Calu3 (cell line): ENCODE data around the gene PADI1. TPM values are rescaled to one million over a fixed set of nuclear protein-coding genes. Genes with fewer than 3 reads are reported as not detected.

ENCODE experiments used
- BruUV-seq: library from RNA; stranded (reverse); fragments of 400-500 nt; replicated peaks from 2 replicates; lab custom pipeline; 2021; lab: Mats Ljungman, UMichigan
- CTCF ChIA-PET: fragments of 300-600 bp; sonication (Branson Sonifier 250); formaldehyde crosslinking; loops from one replicate; lab custom pipeline; 2022; ENCODE audit warnings: antibody characterized with exemption; lab: Charles Lee
- DNase-seq: peaks from one replicate; pipeline ENCODE4 v3.0.0; 2022
- H3K27ac Mint-ChIP-seq: one replicate; pipeline ENCODE4 v1.8.0; 2022; ENCODE audit warnings: mixed read lengths; ENCODE audit not compliant: unreplicated experiment
- H3K27me3 Mint-ChIP-seq: one replicate; pipeline ENCODE4 v1.8.0; 2022; ENCODE audit warnings: mixed read lengths; ENCODE audit not compliant: unreplicated experiment
- H3K36me3 Mint-ChIP-seq: one replicate; pipeline ENCODE4 v1.8.0; 2022; ENCODE audit warnings: mild to moderate bottlenecking, moderate library complexity, mixed read lengths; ENCODE audit not compliant: insufficient read depth, unreplicated experiment
- H3K4me1 Mint-ChIP-seq: one replicate; pipeline ENCODE4 v1.8.0; 2022; ENCODE audit warnings: mild to moderate bottlenecking, low read depth, mixed read lengths; ENCODE audit not compliant: unreplicated experiment
- H3K4me3 Mint-ChIP-seq: one replicate; pipeline ENCODE4 v1.8.0; 2022; ENCODE audit warnings: mild to moderate bottlenecking, low read depth, moderate library complexity, mixed read lengths; ENCODE audit not compliant: unreplicated experiment
- H3K9me3 Mint-ChIP-seq: one replicate; pipeline ENCODE4 v1.8.0; 2022; ENCODE audit warnings: low read depth, mixed read lengths; ENCODE audit not compliant: unreplicated experiment
- CTCF ChIP-seq: fragments of 200-600 bp; IDR thresholded peaks from one replicate; pipeline ENCODE4 v1.8.0; 2022; ENCODE audit warnings: antibody characterized with exemption; ENCODE audit not compliant: unreplicated experiment
- intact Hi-C: fragments of 100-400 bp; cut with micrococcal nuclease; formaldehyde crosslinking; loops from one replicate; pipeline ENCODE4 v1.10.0; 2022; ENCODE audit not compliant: unreplicated experiment
- total RNA-seq: library from RNA; stranded (reverse); gene quantifications from 2 replicates; pipeline ENCODE4 v1.2.3, GENCODE V29; 2022

PADI1 gene
- total RNA-seq, 1 experiment from 2014 or later = 2.3 TPM

- CTCF ChIA-PET = no interaction called here
- no peaks in the 10 kb centered on the region for H3K27me3 Mint-ChIP-seq
- H3K9me3 Mint-ChIP-seq = no peaks in the 10 kb centered on the region
- H3K4me3 Mint-ChIP-seq = no peak overlapping the region
- no peak overlapping the region for H3K27ac Mint-ChIP-seq
- BruUV-seq = no TSS peak
- H3K4me1 Mint-ChIP-seq = peaks cover 30% of the 10 kb centered on the region
- peaks cover 9% of the 10 kb centered on the region for H3K36me3 Mint-ChIP-seq
- DNase-seq = no peak
- TF ChIP-seq CTCF = no peak
- intact Hi-C loops = no loop called here
Measured at GRCh38 chr1:17255336-17255735, 50.4 kb downstream of the PADI1 start.

- CTCF ChIA-PET = interaction anchor here (0.6 to 1.1 kb wide), 2 partner anchors 16 to 383 kb away, joined by 3 read pairs; no protein-coding TSS in a partner anchor
- no peak for DNase-seq
- TF ChIP-seq CTCF = no peak
- Mint-ChIP-seq H3K36me3 (no peaks in the 10 kb centered on the region), H3K27ac (no peak overlapping the region), H3K9me3 (no peaks in the 10 kb centered on the region), H3K4me3 (no peak overlapping the region), H3K4me1 (peaks cover 12% of the 10 kb centered on the region), H3K27me3 (no peaks in the 10 kb centered on the region)
- BruUV-seq = no TSS peak
- intact Hi-C loops = no loop called here
Measured at GRCh38 chr1:17258116-17258757, 53.3 kb downstream of the PADI1 start.

GRCh38 chr1:17258758-17259130 is 53.8 kb downstream of the PADI1 start:
- no peak for TF ChIP-seq CTCF
- BruUV-seq = no TSS peak
- CTCF ChIA-PET = interaction anchor here (0.6 kb wide), 1 partner anchor 8 kb away, joined by 4 read pairs; no protein-coding TSS in a partner anchor

GRCh38 chr1:17259233-17259873 is 54.4 kb downstream of the PADI1 start:
- peaks cover 12% of the 10 kb centered on the region for H3K4me1 Mint-ChIP-seq
- no peak for DNase-seq
- CTCF ChIA-PET = interaction anchor here (0.6 kb wide), 1 partner anchor 9 kb away, joined by 4 read pairs; no protein-coding TSS in a partner anchor
- H3K9me3 Mint-ChIP-seq = no peaks in the 10 kb centered on the region
- BruUV-seq = no TSS peak
- H3K27me3 Mint-ChIP-seq = no peaks in the 10 kb centered on the region
- no peak for TF ChIP-seq CTCF
- H3K27ac Mint-ChIP-seq = no peak overlapping the region
- no peak overlapping the region for H3K4me3 Mint-ChIP-seq
- intact Hi-C loops = no loop called here
- H3K36me3 Mint-ChIP-seq = no peaks in the 10 kb centered on the region

More at GRCh38 chr1:17258758-17259130, 53.8 kb downstream of the PADI1 start:
- intact Hi-C loops = no loop called here
- Mint-ChIP-seq H3K4me3 (no peak overlapping the region), H3K4me1 (peaks cover 12% of the 10 kb centered on the region), H3K9me3 (no peaks in the 10 kb centered on the region), H3K27me3 (no peaks in the 10 kb centered on the region), H3K27ac (no peak overlapping the region), H3K36me3 (no peaks in the 10 kb centered on the region)
- no peak for DNase-seq
